RKO (cell line): ENCODE data around the gene CA14.
"Not testable (repeated sequence)": the region's sequence is repeated elsewhere in the genome, so short reads cannot be mapped to it uniquely, and the experiment has no call there.

Source experiments
- DNase-seq: peaks from one replicate; pipeline ENCODE4 v3.0.0-alpha.2; 2016; ENCODE audit warnings: low spot score

CA14 gene

DNA sequence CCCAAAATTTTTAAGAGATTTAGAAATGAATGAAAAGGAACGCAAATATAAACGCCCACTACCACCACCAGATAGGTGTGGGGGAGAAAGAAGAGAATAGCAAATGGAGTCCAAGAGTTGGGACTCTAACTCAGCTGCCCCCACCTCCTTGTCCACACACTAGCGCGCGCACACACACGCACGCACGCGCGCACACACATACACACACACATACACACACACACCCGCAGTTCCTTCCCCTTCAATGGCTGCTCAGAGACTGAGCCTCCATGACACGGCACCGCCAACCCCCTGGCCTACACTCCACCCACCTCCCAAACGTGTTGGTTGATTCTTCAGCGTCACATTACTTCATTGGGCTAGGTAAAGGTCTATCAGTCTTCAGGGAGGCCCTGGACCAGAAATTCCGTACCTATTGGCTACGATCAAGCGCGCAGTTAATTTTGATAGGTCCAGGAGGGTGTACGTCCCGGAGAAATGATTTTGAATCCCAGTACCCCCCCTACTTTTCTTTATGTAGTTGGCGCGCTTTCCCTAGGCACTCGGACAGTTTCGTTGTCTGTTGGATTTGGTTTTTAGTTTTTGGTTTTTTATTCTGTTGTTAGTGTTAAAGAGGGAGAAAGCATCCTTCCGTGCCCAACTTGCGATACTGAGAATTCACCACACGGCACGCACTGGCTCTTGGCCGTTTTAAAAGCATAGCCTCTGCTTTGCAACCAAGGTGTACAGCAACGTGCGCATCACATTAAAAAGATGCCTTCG, 21.5 kb upstream of the CA14 start, which contains the start of gene ANP32E:
Gene ANP32E, minus strand, starts transcription at position 261 of the 762 bp plus-strand sequence. CDS start 326 bp downstream, outside the sequence.
- DNase-seq = peak; percentile 100

GRCh38 chr1:150236614-150237100, 20.9 kb upstream of the CA14 start:
- DNase-seq = no peak

GRCh38 chr1:150237176-150237575, 20.4 kb upstream of the CA14 start:
- not testable (repeated sequence) for DNase-seq

DNA sequence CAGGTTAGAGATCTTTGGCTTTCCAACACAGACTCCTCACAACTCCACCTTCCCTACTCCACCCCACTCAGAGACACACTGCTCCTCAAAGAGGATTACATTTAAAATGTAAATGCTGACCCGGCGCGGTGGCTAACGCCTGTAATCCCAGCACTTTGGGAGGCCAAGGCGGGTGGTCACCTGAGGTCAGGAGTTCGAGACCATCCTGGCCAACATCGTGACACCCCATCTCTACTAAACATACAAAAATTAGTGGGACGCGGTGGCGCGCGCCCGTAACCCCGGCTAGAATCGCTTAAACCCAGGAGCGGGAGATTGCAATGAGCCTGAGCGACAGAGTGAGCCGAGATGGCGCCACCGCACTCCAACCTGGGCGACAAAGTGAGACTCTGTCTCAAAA, 19.8 kb upstream of the CA14 start:
- DNase-seq = no peak

DNA sequence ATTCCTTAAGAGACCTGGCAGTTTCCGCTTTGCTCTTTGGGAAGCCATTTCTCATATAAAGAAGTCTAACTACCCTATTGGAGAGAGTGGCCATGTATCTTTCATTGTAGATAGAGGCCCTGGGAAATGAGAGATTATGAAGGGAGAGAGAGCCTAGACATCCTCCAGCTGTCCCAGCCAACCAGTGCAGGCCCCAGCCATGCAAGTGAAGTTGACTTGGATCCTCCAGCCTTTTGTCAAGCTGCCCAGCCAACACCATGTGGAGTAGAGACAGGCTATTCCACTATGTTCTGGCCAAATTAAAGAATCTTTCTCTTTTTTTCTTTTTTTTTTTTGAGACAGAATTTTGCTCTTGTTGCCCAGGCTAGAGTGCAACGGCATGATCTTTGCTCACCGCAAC, 14.6 kb upstream of the CA14 start:
- DNase-seq = no peak

GRCh38 chr1:150249936-150250335, 7.6 kb upstream of the CA14 start:
- DNase-seq = no peak

DNA sequence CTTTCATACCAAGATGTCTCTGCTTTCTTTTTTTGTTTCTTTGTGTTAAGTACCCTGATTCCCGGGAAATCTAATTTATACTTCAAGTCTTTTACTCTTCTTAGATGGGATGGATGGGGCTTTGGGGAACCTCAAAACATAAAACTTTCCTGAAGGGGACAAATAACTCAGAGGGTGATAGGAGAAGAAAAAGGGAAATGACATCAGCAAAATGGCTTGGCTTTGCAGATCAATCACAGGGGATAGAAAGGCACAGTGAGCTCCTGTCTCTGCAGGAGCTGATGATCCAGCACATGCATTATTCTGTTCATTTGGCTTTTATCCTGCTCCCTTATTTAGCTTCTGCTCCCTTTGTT, 1.4 kb upstream of the CA14 start:
- no peak for DNase-seq

DNA sequence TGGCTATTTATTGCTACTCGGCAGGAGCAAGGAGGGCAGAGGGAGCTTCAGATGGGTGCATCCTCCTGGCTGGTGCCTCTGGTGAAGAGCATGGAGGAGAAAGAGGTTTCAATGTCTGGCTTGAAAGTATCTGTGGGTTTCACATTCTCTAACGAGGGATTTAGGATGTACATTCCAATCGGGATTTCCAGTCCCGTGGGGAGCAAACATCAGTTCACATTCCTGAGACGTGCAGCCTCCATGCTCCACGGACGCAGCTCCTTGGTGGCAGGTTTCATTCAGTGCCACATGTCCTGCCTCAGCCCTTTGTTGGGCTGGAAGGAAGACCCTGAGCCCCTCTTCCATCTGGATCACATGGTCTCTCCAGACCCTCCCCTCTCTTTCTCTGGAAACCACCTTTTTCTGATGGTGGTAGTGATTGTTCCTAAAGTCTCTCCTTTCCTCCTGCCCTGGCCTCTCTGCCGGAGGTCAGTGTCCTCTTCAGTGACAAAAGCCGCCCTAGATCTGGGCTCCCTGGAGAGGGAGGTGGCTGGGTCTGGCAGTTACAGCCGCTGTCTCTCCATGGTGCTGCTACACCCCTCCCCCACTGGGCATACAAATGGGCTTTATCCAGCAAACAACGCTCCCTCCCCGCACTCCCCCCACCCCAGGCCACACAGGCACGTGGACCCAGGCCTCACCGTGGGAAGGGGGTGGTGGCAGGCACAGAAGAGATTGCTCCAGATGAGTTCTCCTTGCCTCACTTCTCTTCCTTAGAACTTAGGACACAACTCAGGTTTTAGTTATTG, 826 bp upstream of the CA14 start:
- DNase-seq = no peak

DNA sequence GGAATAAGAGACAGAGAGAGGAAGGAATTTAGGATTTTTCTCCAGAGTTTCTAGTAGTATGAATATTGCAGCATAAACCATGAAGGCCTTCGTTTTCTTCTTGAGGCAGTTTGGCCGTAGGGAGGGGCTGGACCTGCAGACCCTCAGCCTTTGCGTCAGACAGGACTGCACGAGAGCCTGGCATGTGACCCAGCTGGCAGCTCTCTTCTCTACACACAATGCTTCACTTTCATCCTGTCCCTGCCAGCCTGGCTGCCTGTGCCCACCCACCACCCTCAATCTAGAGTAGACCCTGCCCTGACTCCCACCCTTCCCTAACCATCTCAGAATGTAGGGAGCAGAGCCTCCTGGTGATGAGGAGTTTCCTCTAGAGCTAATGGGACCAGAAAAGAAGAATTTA, 1.6 kb downstream of the CA14 start:
- DNase-seq = no peak

DNA sequence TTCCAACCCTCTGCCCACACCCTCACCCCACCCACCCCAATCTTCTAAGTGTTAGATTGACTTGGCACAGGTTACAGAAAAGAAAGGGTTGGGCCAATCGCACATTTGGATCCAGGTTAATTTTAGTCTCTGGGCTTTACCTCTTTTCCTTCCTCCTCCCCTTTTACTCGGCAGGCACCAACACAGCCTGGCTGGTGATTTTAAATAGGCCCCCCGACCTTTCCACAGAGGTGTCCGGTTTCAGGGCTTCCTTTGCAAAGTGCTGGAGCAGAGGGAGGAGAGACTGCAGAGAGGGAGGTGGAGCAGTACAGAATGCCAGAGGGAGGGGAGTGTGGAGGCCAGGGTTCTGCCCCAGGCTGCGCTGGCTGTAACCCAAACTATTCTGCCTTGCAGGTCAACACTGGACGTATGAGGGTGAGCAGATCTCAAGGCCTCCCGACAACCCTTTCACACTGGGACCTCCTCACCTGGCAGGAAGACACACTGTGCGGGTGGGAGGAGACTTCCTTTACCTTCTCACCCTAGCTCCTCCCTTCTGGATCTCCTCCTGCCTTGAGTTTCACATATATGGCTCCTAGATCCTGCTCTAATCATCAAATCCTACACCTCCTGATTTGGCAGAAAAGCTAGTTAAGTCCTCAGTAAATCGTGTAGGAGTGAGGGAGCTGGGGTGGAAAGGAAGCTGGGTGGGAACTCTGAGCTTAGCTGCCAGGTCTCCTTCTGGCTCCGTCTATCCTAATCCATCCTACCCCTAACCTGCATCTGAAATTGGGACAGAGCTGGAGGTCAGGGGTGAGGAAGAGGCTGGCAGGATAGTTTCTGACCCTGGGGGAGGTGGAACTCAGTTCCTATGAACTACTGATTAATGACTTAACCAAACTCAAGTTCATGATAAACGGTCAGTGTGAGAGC, 2.4 kb downstream of the CA14 start:
- DNase-seq = no peak

- no peak for DNase-seq
Observed at GRCh38 chr1:150261367-150261766, 3.8 kb downstream of the CA14 start.

- no peak for DNase-seq
Observed at GRCh38 chr1:150262388-150263320, 5.1 kb downstream of the CA14 start.

DNA sequence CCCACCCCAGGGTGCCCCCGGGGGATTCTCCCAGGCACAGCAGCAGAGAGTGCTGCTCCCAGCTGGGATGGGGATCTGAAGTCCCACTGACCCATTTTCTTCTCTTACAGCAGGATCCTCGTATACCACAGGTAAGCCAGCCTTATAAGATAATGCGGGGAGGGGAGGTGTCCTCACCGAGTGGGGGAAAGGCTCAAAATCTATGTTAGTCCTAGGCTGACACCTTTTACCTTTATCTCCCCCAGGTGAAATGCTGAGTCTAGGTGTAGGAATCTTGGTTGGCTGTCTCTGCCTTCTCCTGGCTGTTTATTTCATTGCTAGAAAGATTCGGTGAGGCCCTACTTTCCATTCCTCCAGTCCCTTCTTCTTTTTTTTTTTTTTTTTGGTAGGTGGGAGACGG, 6.0 kb downstream of the CA14 start:
- DNase-seq = no peak

DNA sequence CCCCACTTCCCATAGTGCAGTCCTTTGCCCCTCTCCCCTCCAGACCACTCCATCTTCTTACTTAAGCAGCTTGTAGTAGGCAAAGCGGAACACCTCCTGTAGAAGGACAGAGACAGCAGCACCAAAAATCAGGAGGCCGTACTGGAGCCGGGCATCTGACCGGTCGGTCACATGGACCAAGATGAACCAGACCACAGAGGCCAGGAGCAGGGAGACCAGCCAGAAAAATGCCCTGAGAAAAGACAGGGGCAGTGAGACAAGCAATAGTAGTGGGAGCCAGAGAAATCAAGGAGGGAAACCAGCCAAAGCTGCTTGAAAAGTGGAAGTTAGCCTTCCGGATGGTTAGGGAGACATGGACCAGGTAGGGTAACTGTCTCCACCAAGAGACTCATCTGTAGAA, 10.3 kb downstream of the CA14 start:
- DNase-seq = no peak

DNA sequence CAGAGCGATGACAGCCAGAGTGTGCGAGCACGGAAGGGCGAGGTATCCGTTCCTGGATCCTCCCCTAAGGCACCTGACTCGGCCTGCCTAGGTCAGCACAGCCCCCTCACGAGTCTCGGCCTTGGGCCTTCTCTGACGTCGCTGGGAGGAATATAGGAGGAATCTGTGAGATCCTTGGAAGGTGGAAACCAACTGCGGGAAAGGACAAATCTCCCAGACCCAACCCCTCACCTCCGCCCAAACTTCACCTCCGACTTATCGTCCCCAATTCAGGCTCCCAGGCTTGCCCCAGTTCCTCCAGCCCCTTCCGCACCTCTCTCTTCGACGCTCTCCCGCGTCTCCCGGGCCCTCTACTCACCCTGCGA, 10.7 kb downstream of the CA14 start:
- DNase-seq = peak; percentile 30

DNA sequence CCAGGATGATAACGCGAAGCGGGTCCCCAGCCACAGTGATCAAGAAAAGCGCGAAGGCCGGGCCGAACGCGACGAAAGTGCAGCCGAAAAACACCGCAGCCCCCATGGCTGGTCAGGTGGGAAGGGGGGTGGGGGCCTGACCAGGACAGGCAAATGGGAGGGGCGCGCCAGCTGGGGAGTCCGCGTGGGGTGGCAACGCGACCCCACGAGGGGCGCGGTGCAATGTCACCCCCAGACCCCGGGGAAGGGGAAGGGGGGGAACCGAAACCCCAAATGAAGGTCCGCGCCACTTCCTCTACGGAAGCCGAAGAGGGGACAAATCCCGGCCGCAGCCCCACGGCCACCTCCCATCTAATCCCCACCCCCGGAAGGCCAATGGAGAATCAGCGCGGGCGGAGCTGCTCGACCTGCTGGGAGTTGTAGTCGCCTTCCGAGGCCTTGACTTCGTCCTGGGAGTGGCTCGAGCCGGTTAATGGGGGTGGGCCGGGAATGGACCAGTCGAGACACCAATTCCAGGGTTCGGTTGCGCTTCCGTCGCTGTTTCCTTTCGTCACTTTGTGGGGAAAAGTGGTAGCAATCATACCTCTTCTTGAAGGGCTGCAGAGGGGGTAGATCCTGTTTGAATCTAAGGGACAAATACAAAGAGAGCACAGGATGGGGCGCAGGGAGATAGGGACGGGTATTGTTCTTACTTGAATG, 11.3 kb downstream of the CA14 start, which contains the start of gene APH1A:
Gene APH1A, minus strand, starts transcription at position 312 of the 699 bp plus-strand sequence. Its CDS starts 206 bp downstream, at position 106.
- peak; percentile 97 for DNase-seq

- no peak for DNase-seq
Observed at GRCh38 chr1:150269451-150269850, 11.9 kb downstream of the CA14 start.

GRCh38 chr1:150271291-150271959, 13.9 kb downstream of the CA14 start:
- no peak for DNase-seq

DNA sequence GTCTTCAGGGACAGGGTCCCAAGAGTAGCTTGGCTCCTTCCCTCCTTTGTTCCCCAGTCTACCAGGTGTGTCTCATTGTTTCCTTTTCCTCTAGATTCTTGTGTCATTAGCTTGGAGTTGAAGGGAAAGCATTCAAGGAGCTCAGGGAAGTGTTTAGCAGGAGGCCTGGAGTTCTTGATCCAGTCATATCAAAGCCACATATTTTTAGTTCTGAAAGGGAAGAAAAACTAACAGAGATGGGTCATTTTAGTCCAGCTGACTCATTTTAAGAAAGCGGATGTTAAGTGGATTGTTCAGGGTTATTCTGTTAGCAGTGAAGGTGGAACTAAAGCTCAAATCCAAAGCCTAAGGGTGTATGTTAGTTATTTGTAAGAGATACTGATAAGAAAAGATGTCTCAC, 15.7 kb downstream of the CA14 start:
- no peak for DNase-seq
